ENCODE measurements around the gene RHOF. TPM values are rescaled to one million over a fixed set of nuclear protein-coding genes. Genes with fewer than 3 reads are reported as not detected.

The RHOF gene
- total and polyA plus RNA-seq, 2 experiments from 2014 or later = 2.4 to 6.7 TPM

DNA sequence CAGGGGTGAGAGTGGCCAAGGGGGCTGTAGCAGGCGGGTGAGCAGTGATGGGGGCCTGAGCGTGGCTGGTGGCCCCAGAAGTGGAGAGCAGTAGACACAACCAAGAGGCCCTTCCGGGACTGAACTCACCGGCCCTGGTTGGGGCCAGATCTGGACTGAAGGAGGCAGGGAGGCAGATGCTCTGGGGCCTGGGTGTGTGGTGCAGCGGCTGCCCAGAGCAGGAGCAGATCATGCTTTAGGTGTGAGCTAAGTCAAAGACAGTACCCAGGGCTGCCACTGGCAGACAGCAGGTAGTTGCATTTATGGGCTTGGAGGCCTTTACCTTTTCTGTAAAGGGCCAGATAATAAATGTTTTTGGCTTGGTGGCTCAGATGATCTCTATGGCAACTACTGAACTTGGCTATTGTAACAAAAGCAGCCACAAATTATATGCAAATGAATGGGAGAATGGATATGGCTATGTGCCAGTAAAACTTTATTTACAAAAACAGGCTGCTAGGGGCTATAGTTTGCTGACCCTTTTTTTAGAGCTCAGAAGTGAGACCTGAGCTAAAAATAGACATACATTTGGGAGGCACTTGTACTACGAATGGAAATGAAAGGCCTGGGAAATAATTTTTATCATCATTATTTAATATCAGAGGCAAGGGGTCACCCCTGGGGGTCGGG lies 35.9 kb upstream of the RHOF start:
- H3K27ac ChIP-seq = no peak overlapping the region
- no peak overlapping the region for H3K4me2 ChIP-seq (ENCODE audit: unreplicated experiment)
- no peaks in the 10 kb centered on the region for H3K4me1 ChIP-seq (ENCODE audit: insufficient read depth)
- DNase-seq = no peak
- TF ChIP-seq EZH2phosphoT487 (IDR thresholded peaks at IDR 0.05; ENCODE audit: insufficient read depth, low read depth) (no peak), EZH2 (IDR thresholded peaks at IDR 0.05; ENCODE audit: insufficient read depth, poor library complexity, severe bottlenecking) (no peak)
- 0 out of 2 replicates have a peak, but pooled peaks cover 4% of the 10 kb centered on the region for H3K79me2 ChIP-seq (ENCODE audit: insufficient read depth)
- no peak overlapping the region for H3K4me3 ChIP-seq
- H3K9ac ChIP-seq = no peak overlapping the region
- H3F3A ChIP-seq (ENCODE audit: insufficient read depth) = peaks cover 27% of the 10 kb centered on the region
- H3K9me3 ChIP-seq (ENCODE audit: low read depth) = no peaks in the 10 kb centered on the region
- H4K20me1 ChIP-seq (ENCODE audit: insufficient read depth) = no peaks in the 10 kb centered on the region
- no peaks in the 10 kb centered on the region for H3K27me3 ChIP-seq (replicated peaks; ENCODE audit: insufficient read depth)
- H3K9me2 ChIP-seq (ENCODE audit: insufficient read depth) = no peaks in the 10 kb centered on the region
- in situ Hi-C loops (cut with MboI) = no loop called here
- H3K36me3 ChIP-seq (ENCODE audit: low read depth) = peaks cover 18% of the 10 kb centered on the region
- WGBS, 2 experiments (ENCODE audit: low coverage in 1 of 2, low lambda C conversion rate in 2 of 2, missing lambda C conversion rate in 2 of 2) = 79 to 85% methylated on average over 7 of the region's 7 CpGs
- no peak overlapping the region for H2AFZ ChIP-seq

DNA sequence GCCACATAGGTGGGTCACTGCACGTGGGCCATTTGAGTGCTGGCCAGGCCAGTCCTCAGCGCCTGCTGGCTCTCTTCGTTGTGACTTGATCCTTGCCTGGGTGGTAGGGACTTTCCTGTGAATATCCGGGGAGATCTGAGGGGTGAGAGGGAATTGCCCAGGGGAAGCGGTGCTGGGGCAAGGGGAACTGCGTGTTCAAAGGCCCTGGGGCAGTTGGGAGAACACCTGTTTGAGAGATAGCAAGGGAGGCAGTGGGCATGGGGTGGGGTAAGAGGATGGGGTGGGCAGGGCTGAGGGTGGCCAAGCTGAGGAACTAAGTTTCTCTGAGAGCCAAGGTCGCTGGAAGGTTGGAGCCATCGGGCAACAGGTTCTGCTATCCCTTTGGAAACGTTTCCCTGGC lies 35.3 kb upstream of the RHOF start:
- in situ Hi-C loops (cut with MboI) = no loop called here
- H3F3A ChIP-seq (ENCODE audit: insufficient read depth) = peaks cover 23% of the 10 kb centered on the region
- no peaks in the 10 kb centered on the region for H3K4me1 ChIP-seq (ENCODE audit: insufficient read depth)
- H3K9me2 ChIP-seq (ENCODE audit: insufficient read depth) = no peaks in the 10 kb centered on the region
- 94 to 96% methylated on average over 9 of the region's 9 CpGs for WGBS, 2 experiments (ENCODE audit: low coverage in 1 of 2, low lambda C conversion rate in 2 of 2, missing lambda C conversion rate in 2 of 2)
- no peak for DNase-seq
- H3K27ac ChIP-seq = no peak overlapping the region
- H2AFZ ChIP-seq = no peak overlapping the region
- no peak for TF ChIP-seq EZH2 (IDR thresholded peaks at IDR 0.05; ENCODE audit: insufficient read depth, poor library complexity, severe bottlenecking)
- no peak for TF ChIP-seq EZH2phosphoT487 (IDR thresholded peaks at IDR 0.05; ENCODE audit: insufficient read depth, low read depth)
- 0 out of 2 replicates have a peak, but pooled peaks cover 4% of the 10 kb centered on the region for H3K79me2 ChIP-seq (ENCODE audit: insufficient read depth)
- no peaks in the 10 kb centered on the region for H3K9me3 ChIP-seq (ENCODE audit: low read depth)
- H3K27me3 ChIP-seq (replicated peaks; ENCODE audit: insufficient read depth) = no peaks in the 10 kb centered on the region
- H3K9ac ChIP-seq = no peak overlapping the region
- H4K20me1 ChIP-seq (ENCODE audit: insufficient read depth) = no peaks in the 10 kb centered on the region
- H3K4me3 ChIP-seq = no peak overlapping the region
- H3K4me2 ChIP-seq (ENCODE audit: unreplicated experiment) = no peak overlapping the region
- H3K36me3 ChIP-seq (ENCODE audit: low read depth) = peaks cover 23% of the 10 kb centered on the region

DNA sequence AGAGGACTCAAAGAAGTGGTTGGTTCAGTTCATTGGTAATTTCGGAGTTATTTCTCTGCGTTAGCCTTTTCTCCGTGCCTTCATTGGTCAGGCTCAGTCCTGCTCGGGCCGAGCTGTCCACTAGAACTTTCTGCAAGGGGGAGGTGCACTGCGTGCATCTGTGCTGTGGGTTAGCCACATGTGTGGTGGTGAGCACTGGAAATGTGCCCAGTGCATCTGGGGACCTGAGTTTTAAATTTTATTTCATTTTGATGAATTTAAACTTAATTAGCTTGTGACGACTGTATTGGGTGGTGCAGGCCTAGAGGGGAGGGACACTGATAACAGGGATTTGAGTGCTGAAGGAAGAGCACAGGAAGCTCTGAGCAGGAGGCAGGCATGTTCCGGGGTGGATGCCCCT lies 34.8 kb upstream of the RHOF start:
- TF ChIP-seq EZH2phosphoT487 (IDR thresholded peaks at IDR 0.05; ENCODE audit: insufficient read depth, low read depth) = no peak
- no peak for TF ChIP-seq EZH2 (IDR thresholded peaks at IDR 0.05; ENCODE audit: insufficient read depth, poor library complexity, severe bottlenecking)
- in situ Hi-C loops (cut with MboI) = no loop called here
- Histone ChIP-seq H3K4me1 (ENCODE audit: insufficient read depth) (no peaks in the 10 kb centered on the region), H3K27me3 (replicated peaks; ENCODE audit: insufficient read depth) (no peaks in the 10 kb centered on the region), H4K20me1 (ENCODE audit: insufficient read depth) (no peaks in the 10 kb centered on the region), H3K4me3 (no peak overlapping the region), H2AFZ (no peak overlapping the region), H3K36me3 (ENCODE audit: low read depth) (peaks cover 29% of the 10 kb centered on the region), H3K4me2 (ENCODE audit: unreplicated experiment) (no peak overlapping the region), H3F3A (ENCODE audit: insufficient read depth) (peaks cover 20% of the 10 kb centered on the region), H3K9me3 (ENCODE audit: low read depth) (no peaks in the 10 kb centered on the region), H3K79me2 (ENCODE audit: insufficient read depth) (0 out of 2 replicates have a peak, but pooled peaks cover 4% of the 10 kb centered on the region), H3K9me2 (ENCODE audit: insufficient read depth) (no peaks in the 10 kb centered on the region), H3K27ac (no peak overlapping the region), H3K9ac (no peak overlapping the region)
- WGBS, 2 experiments (ENCODE audit: low coverage in 1 of 2, low lambda C conversion rate in 2 of 2, missing lambda C conversion rate in 2 of 2) = 88 to 89% methylated on average over 8 of the region's 8 CpGs
- no peak for DNase-seq

DNA sequence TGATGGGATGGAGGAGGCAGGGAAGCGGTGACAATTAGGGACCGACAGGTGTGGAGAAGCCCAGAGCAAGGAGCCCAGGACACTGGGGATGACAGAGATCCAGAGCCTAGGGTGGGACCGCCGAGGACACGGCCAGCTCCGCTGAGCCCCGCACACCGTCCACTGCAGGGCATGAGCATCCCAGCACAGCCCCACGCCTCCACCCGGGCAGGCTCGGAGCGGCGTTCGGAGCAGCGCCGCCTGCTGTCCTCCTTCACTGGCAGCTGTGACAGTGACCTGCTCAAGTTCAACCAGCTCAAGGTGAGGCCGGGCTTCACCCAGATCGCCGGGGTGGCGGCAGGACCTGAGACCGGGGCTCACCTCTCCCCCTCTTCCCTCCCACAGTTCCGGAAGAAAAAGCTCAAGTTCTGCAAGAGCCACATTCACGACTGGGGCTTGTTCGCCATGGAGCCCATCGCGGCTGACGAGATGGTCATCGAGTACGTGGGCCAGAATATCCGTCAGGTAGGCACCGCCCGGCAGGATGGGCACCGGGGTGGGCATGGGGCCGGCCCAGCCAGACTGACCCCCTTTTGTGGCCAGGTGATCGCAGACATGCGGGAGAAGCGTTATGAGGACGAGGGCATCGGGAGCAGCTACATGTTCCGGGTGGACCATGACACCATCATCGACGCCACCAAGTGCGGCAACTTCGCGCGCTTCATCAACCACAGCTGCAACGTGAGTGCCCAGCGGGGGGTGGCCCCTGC lies 34.0 kb upstream of the RHOF start:
- H3K9ac ChIP-seq = no peak overlapping the region
- H3K27ac ChIP-seq = no peak overlapping the region
- H2AFZ ChIP-seq = no peak overlapping the region
- H3K9me3 ChIP-seq (ENCODE audit: low read depth) = no peaks in the 10 kb centered on the region
- no peaks in the 10 kb centered on the region for H4K20me1 ChIP-seq (ENCODE audit: insufficient read depth)
- WGBS, 2 experiments (ENCODE audit: low coverage in 1 of 2, low lambda C conversion rate in 2 of 2, missing lambda C conversion rate in 2 of 2) = 94% methylated on average over 48 of the region's 48 CpGs
- no peaks in the 10 kb centered on the region for H3K27me3 ChIP-seq (replicated peaks; ENCODE audit: insufficient read depth)
- no peaks in the 10 kb centered on the region for H3K4me1 ChIP-seq (ENCODE audit: insufficient read depth)
- no peak overlapping the region for H3K4me3 ChIP-seq
- H3K9me2 ChIP-seq (ENCODE audit: insufficient read depth) = no peaks in the 10 kb centered on the region
- H3K36me3 ChIP-seq (ENCODE audit: low read depth) = peaks cover 29% of the 10 kb centered on the region
- no peak overlapping the region for H3K4me2 ChIP-seq (ENCODE audit: unreplicated experiment)
- peaks cover 12% of the 10 kb centered on the region; the same call in 1 of the 2 replicates for H3F3A ChIP-seq (ENCODE audit: insufficient read depth)
- 0 out of 2 replicates have a peak, but pooled peaks cover 4% of the 10 kb centered on the region for H3K79me2 ChIP-seq (ENCODE audit: insufficient read depth)
- DNase-seq = no peak
- no peak for TF ChIP-seq EZH2 (IDR thresholded peaks at IDR 0.05; ENCODE audit: insufficient read depth, poor library complexity, severe bottlenecking)
- no peak for TF ChIP-seq EZH2phosphoT487 (IDR thresholded peaks at IDR 0.05; ENCODE audit: insufficient read depth, low read depth)
- in situ Hi-C loops (cut with MboI) = no loop called here
